Loucy (cell line): Measurements from ENCODE around the gene PSMD13.

Experiments
- EZH2phosphoT487 ChIP-seq: fragments of 200-600 bp; IDR thresholded peaks from 2 replicates; pipeline ENCODE4 v1.6.1; 2018; ENCODE audit warnings: antibody characterized with exemption, mild to moderate bottlenecking, moderate library complexity, borderline replicate concordance
- TF ChIP-seq, protein P1 (sequence below): fragments of 200-600 bp; sonication (generic); conservative IDR thresholded peaks from 2 replicates; pipeline ENCODE4 v1.5.1; 2014; ENCODE audit warnings: mild to moderate bottlenecking, antibody characterized with exemption, low read length

DNA sequence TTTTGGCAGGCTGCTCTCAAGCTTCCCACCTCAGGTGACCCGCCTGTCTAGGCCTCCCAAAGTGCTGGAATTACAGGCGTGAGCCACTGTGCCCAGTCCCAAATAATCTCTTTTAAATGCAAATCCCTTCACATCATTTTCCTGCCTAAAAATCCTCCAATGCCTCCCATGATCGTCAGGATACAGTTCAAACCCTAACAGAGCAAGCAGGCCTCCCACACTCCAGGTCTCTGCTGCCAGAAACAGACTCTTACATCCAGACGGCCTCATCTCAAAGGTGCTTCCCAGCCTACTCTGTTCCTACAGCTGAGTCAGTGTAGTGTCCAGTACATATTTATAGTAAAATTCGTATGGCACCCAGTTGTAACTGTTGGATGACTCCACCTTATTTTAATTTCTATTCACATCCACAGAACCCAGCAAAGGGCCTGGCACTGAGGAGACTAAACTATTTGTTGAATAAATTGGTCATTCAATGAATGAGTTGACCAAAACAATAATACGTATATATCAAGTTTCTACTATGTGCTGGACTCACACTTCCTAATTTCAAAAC is 8.9 kb upstream of the PSMD13 start:
- TF ChIP-seq, protein P1, sequence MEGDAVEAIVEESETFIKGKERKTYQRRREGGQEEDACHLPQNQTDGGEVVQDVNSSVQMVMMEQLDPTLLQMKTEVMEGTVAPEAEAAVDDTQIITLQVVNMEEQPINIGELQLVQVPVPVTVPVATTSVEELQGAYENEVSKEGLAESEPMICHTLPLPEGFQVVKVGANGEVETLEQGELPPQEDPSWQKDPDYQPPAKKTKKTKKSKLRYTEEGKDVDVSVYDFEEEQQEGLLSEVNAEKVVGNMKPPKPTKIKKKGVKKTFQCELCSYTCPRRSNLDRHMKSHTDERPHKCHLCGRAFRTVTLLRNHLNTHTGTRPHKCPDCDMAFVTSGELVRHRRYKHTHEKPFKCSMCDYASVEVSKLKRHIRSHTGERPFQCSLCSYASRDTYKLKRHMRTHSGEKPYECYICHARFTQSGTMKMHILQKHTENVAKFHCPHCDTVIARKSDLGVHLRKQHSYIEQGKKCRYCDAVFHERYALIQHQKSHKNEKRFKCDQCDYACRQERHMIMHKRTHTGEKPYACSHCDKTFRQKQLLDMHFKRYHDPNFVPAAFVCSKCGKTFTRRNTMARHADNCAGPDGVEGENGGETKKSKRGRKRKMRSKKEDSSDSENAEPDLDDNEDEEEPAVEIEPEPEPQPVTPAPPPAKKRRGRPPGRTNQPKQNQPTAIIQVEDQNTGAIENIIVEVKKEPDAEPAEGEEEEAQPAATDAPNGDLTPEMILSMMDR: no peak
- TF ChIP-seq EZH2phosphoT487: no peak
